Thymus (tissue), 11 donors: Measurements from ENCODE around the gene OR10H1. TPM values are rescaled to one million over a fixed set of nuclear protein-coding genes. Genes with fewer than 3 reads are reported as not detected.
"Not testable (repeated sequence)": the region's sequence is repeated elsewhere in the genome, so short reads cannot be mapped to it uniquely, and the experiment has no call there.

Source experiments
- DNase-seq, 9 donors: peaks; one replicate each; pipeline ENCODE4 v3.0.0-alpha.2; 2013; ENCODE audit warnings: low spot score in 9 of 9, low read depth in 6 of 9, missing footprints in 1 of 9
- H3K27ac ChIP-seq, 2 donors: one replicate each; pipeline ENCODE4 v1.5.1; 2013; ENCODE audit warnings: control low read depth in 1 of 2, low read depth in 1 of 2, low read length in 1 of 2, mild to moderate bottlenecking in 1 of 2, moderate library complexity in 1 of 2
- H3K27me3 ChIP-seq, 2 donors: one replicate each; pipeline ENCODE4 v1.5.1; 2013; ENCODE audit warnings: low read length in 1 of 2; ENCODE audit not compliant: control insufficient read depth in 2 of 2, insufficient read depth in 1 of 2
- H3K36me3 ChIP-seq, 2 donors: one replicate each; pipeline ENCODE4 v1.5.1; 2013; ENCODE audit warnings: low read length in 1 of 2, mild to moderate bottlenecking in 1 of 2, moderate library complexity in 1 of 2; ENCODE audit not compliant: control insufficient read depth in 2 of 2, insufficient read depth in 2 of 2
- H3K4me1 ChIP-seq, 2 donors: one replicate each; pipeline ENCODE4 v1.5.1; 2013; ENCODE audit warnings: low read length in 2 of 2; ENCODE audit not compliant: control insufficient read depth in 2 of 2, insufficient read depth in 2 of 2
- H3K4me3 ChIP-seq, 2 donors: one replicate each; pipeline ENCODE4 v1.5.1; 2013; ENCODE audit warnings: low read length in 2 of 2, control low read depth in 1 of 2, mild to moderate bottlenecking in 1 of 2
- H3K9me3 ChIP-seq, 2 donors: one replicate each; pipeline ENCODE4 v1.5.1; 2013; ENCODE audit warnings: low read length in 1 of 2, mild to moderate bottlenecking in 1 of 2; ENCODE audit not compliant: control insufficient read depth in 2 of 2, insufficient read depth in 1 of 2
- WGBS: extraction: QIAGEN DNeasy Blood & Tissue Kit; methylation state at CpG from one replicate; pipeline ENCODE4 v1.1.7; 2013; 5-methylcytosine and 5-hydroxymethylcytosine counted together
- polyA plus RNA-seq: library from polyadenylated mRNA; stranded (reverse); fragments of 200-250 nt; gene quantifications from one replicate; pipeline ENCODE4 v1.2.3, GENCODE V29; 2013
- total RNA-seq: library from RNA; stranded (reverse); fragments of 120-200 nt; gene quantifications from one replicate; pipeline ENCODE4 v1.2.4, GENCODE V29; 2013
- donor health status: healthy.

Gene OR10H1
- total and polyA plus RNA-seq, 2 donors = 0.09 TPM; not detected in 1

- no peaks in the 10 kb centered on the region for H3K4me1 ChIP-seq
- DNase-seq = no peak
- H3K9me3 ChIP-seq = no peaks in the 10 kb centered on the region
- H3K36me3 ChIP-seq = no peaks in the 10 kb centered on the region
- no peak overlapping the region for H3K27ac ChIP-seq
- peaks cover 0 to 3% of the 10 kb centered on the region in 2 donors for H3K27me3 ChIP-seq
- WGBS = 93% methylated on average over 5 of the region's 5 CpGs
- H3K4me3 ChIP-seq = no peak overlapping the region
Observed at GRCh38 chr19:15781661-15782060, 33.8 kb downstream of the OR10H1 start.

DNA sequence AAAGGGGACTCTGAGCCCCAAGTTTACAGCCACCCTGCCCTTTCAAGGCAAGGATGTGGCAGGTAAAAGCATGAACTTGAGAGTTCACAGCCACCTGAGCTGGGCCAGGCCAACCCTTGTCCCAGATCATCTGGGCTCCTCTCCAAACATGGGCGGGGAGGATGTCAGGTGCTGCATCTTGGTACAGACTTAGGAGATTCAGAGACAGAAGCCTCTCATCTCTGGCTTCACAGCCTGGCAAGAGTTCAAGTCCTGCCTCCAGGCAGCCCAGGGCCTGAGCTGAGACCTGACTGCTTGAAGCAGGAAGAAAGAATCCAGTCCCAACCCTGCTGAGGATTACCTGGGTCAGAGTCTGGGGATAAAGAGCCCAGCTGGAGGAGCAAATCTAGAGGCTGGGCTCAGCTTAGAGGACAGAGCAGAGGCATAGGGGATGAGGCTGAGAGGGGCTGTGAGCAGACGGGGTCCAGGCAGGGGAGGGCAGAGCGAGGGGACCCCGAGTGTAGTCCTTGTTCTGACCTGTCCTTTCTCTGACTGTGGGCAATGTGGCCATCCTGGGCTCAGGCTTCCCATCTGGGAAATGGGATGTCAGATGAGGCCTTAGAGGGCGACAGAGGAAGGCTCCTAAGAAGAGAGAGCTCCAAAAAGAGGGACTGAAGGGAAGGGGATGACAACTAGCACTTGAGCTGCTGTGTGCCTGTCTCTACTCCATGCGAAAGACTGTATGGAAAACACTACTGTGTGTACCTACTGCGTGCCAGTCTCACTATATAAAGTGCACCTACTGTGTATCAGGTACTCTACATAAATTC is 34.6 kb downstream of the OR10H1 start:
- H3K27me3 ChIP-seq = peaks cover 0 to 3% of the 10 kb centered on the region in 2 donors
- no peaks in the 10 kb centered on the region for H3K4me1 ChIP-seq
- no peaks in the 10 kb centered on the region for H3K36me3 ChIP-seq
- DNase-seq = no peak
- 83% methylated on average over 7 of the region's 7 CpGs for WGBS
- no peak overlapping the region for H3K27ac ChIP-seq
- no peaks in the 10 kb centered on the region for H3K9me3 ChIP-seq
- no peak overlapping the region for H3K4me3 ChIP-seq

- H3K4me1 ChIP-seq = no peaks in the 10 kb centered on the region
- no peaks in the 10 kb centered on the region for H3K36me3 ChIP-seq
- no peak for DNase-seq
- 50% methylated on average over 10 of the region's 10 CpGs for WGBS
- no peak overlapping the region for H3K4me3 ChIP-seq
- no peaks in the 10 kb centered on the region for H3K9me3 ChIP-seq
- peaks cover 0 to 3% of the 10 kb centered on the region in 2 donors for H3K27me3 ChIP-seq
- H3K27ac ChIP-seq = no peak overlapping the region
Observed at GRCh38 chr19:15779756-15780476, 35.5 kb downstream of the OR10H1 start.

- Histone ChIP-seq H3K9me3 (no peaks in the 10 kb centered on the region), H3K36me3 (no peaks in the 10 kb centered on the region), H3K4me3 (no peak overlapping the region), H3K4me1 (no peaks in the 10 kb centered on the region), H3K27ac (no peak overlapping the region), H3K27me3 (peaks cover 0 to 3% of the 10 kb centered on the region in 2 donors)
- WGBS = 62% methylated on average over 9 of the region's 9 CpGs
- DNase-seq = no peak
Observed at GRCh38 chr19:15776991-15777970, 38.2 kb downstream of the OR10H1 start.

DNA sequence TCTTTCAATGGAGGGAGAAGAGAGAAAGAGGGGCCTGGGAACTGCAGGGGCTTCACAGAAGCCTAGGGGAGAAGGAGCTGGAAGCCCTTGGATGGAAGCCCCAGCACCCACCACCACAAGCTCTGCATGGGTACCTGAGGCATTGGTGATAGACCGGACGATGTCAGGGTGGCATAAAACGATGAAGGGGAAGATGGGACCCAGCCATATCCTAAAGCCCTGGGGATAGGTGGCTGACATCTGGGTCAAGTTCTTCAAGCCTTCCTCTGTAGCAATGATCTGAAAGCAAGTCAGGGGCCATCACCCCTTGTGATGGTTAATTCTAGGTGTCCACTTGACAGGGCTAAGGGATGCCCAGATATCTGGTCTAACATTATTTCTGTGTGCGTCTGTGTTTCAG is 39.2 kb downstream of the OR10H1 start:
- Histone ChIP-seq H3K9me3 (no peaks in the 10 kb centered on the region), H3K4me1 (no peaks in the 10 kb centered on the region), H3K27ac (no peak overlapping the region), H3K4me3 (no peak overlapping the region), H3K27me3 (peaks cover 0 to 3% of the 10 kb centered on the region in 2 donors), H3K36me3 (no peaks in the 10 kb centered on the region)
- 87% methylated on average over 4 of the region's 4 CpGs for WGBS
- DNase-seq = no peak

DNA sequence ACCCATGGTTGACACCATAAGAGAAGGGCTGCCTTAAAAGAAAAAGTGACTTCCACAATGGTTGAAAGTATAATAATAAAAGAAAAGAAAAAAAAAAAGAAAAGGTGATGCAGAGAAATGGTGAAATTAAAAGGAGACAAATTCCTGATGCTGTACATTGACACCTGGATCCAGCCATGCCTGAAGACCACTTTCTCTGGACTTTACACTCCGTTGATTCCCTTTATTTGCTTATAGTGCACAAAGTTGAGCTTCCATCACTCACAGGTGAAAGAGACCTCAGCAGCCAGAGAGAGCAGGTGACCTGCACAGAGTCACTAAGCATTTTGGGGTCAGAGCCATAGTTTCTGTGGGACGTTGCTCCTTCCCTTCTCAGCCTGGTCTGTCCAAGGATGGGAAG is 40.2 kb downstream of the OR10H1 start:
- Histone ChIP-seq H3K4me1 (no peaks in the 10 kb centered on the region), H3K27ac (no peak overlapping the region), H3K9me3 (no peaks in the 10 kb centered on the region), H3K36me3 (no peaks in the 10 kb centered on the region), H3K4me3 (no peak overlapping the region), H3K27me3 (peaks cover 0 to 3% of the 10 kb centered on the region in 2 donors)
- 69% methylated on average over 2 of the region's 2 CpGs for WGBS
- DNase-seq = no peak

- H3K27ac ChIP-seq, H3K27me3 ChIP-seq, DNase-seq, H3K4me3 ChIP-seq, H3K4me1 ChIP-seq, H3K9me3 ChIP-seq, H3K36me3 ChIP-seq: not testable (repeated sequence)
- 80% methylated on average over 3 of the region's 3 CpGs for WGBS
Observed at GRCh38 chr19:15774159-15774558, 41.3 kb downstream of the OR10H1 start.

GRCh38 chr19:15769586-15769985 is 45.9 kb downstream of the OR10H1 start:
- no peak overlapping the region for H3K27ac ChIP-seq
- no peaks in the 10 kb centered on the region for H3K4me1 ChIP-seq
- WGBS = 47% methylated on average over 6 of the region's 6 CpGs
- H3K4me3 ChIP-seq = no peak overlapping the region
- DNase-seq = peak in 3 of 9 donors; percentile 7 to 15 (median 9)
- no peaks in the 10 kb centered on the region for H3K27me3 ChIP-seq
- no peaks in the 10 kb centered on the region for H3K9me3 ChIP-seq
- no peaks in the 10 kb centered on the region for H3K36me3 ChIP-seq
